EH (cell line): Measurements from ENCODE around the gene DUSP6.
A peak's percentile ranks its signal among the peaks of the same experiment; 100 is the strongest.

ENCODE experiments used
- DNase-seq: peaks from one replicate; pipeline ENCODE4 v3.0.0-alpha.2; 2015; ENCODE audit warnings: low read depth

The DUSP6 gene, protein sequence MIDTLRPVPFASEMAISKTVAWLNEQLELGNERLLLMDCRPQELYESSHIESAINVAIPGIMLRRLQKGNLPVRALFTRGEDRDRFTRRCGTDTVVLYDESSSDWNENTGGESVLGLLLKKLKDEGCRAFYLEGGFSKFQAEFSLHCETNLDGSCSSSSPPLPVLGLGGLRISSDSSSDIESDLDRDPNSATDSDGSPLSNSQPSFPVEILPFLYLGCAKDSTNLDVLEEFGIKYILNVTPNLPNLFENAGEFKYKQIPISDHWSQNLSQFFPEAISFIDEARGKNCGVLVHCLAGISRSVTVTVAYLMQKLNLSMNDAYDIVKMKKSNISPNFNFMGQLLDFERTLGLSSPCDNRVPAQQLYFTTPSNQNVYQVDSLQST

DNA sequence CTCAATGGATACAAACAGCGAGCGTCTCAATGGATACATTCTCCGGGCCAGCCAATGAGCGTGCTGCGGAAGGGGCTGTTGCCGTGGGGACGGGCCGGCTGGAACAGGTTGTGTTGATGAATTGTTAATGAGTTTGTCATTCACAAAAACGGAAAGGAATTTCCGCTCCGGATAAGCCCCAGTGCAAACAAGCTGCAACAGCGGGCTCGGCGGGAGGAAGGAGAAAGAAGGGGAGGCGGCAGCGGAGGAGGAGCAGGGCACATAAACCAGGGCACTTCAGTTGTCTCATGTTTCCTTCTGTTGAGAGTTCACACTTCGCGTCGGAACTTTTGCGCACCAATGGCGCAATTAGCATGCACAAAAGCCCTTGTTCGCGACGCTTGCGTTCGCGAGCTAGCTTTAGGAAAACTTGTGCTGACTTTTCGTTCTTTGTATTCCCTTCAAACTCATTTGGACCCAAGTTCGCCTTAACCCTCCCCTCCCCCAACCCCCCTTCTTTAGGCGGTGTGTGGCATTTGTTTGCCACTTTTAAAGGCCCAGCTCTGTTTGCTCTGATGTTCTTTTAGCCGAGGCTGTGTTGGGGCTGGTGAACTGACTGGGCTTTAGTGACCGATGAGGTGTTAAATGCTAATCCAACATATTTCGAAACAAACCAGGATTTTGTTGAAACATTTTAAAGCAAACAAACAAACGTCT lies at the start of gene DUSP6:
TSS of gene DUSP6 (minus strand) at position 10 of the 696 bp plus-strand sequence. CDS start 462 bp downstream, outside the sequence.
- DNase-seq = peak; percentile 99

DNA sequence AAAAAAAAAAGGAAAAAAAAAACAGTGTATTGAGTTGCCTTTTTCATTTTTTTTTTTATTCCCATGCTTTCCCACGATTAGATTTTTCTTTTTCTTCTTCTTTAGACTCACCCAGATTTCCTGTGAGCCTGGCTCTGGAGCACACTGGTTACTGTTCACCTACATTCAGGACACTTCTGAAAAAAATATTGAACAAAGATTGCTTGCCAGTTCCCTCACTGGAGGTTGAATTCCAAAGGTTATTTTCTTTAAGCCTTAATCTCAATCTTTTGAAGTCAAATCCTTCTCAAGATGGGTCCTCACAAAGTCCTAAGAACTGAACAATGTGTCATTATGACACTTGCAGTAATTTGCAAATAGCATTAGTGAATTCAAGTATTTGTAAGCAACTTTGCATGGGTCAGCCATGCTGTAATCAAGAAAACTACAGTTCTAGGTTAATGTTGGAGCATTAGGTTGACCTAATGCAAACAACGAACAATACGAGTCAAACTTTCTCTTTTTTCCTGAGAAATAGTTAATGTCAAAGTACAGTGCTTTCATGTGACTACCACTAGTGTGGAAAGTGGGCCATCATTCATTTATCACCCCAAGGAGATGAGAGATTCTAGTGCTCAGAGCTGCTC lies 49.2 kb upstream of the DUSP6 start:
- no peak for DNase-seq

DNA sequence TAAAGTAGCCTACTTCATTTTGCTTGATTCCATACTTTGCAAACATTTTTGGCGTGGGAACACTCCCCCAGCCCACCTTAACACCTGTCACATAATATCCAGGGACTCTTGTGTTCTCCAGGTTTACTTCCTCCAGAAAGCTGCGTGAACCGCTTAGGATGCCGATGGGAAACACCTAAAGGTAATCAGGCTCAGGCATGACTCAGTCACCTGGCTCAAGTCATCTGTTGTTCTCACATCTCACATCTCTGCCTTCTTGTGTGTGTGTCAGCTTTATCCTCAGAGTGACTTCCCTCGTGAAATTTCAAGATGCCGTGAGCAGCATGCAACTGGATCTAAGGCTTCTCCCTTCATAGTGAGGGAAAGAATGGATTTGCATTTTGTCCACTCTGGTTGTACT lies 48.1 kb upstream of the DUSP6 start:
- DNase-seq = no peak

DNA sequence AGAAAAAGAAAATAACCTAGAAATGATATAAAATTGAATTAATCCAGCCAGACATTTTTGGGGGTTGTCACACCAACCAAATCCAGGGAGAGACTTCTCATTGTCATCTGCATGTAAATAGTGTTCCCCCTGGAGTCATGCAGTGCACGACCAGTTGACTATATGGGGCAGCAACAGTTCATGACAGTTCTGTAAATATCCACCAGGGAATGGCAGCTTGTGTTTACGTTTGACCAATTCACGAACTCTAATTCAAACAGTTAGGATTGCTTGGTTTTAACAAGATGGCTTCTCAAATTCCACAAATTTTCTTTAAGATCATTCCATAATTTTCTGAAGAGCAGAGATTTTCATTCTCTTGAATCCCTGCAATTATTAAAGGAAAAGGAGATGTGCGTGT lies 43.4 kb upstream of the DUSP6 start:
- no peak for DNase-seq

DNA sequence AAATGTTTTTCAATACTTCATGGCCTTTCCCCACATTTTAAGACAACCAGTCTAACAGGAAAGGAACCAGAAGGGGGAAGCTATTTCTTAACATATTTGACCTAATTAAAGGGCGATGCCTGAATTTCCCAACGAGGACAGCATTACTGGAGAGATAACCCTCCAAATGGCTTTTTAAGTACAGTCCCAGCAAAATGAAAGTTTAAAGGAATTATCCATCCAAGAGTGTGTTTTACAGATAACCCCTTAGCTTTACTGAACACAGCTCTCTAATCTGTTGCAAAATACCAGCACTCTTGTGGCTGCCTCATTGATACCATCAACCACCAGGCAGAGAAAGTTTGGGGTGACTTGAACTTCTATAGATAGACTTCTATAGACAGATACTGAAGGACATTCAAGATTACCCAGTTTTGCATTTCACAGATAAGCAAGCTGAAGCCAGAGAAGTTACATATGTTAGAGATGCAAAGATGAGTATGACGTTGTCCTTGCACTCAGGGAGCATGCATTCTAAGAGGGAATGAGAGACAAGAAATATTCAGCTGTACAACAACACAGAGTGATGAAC lies 41.3 kb upstream of the DUSP6 start:
- no peak for DNase-seq

DNA sequence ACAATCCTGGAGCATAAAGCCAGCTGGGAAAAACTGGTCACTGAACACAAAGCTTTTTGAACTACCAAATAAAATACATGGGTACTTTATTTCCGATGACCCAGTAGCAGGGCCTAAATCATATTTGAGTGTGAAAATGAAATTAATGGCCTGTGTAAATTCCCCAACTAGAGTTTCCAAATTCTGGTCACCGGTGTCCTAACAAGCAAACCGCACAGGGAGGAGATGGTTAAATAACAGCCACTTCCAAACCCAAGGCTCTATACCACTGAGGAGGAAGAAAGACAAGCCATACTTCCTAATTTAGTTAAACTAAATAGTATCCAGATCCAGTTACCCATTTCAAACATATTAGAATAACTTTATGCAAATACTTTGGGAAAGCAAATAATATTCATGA lies 40.1 kb upstream of the DUSP6 start:
- no peak for DNase-seq

DNA sequence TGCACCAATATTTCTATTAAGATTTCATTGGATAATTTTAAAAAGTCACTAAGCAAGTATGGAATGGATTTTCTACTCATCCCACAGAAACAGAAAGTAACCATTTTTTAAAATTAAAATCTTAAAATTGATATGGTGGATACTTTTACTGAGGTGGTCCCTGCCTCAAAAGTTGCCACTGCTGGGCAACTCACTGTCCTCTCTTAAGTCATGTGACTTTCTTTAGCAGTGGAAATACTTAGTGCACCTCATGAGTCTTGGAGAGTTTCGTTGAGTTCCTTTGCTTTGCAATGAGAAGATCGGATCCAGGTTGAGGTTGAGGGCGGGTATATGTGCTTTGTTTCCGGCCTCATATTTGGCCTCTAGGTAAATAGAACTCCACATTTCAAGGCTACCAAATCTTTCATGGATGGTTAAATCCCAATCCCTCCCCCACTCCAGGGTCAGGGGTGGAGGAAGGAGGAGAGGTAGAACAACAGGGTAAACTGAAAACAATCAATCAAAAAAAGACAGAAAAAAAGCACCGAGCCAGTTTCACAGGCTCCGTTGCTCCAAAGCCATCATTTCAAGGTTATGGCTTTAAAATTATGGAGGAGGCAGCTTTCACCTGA lies 39.5 kb upstream of the DUSP6 start:
- no peak for DNase-seq

DNA sequence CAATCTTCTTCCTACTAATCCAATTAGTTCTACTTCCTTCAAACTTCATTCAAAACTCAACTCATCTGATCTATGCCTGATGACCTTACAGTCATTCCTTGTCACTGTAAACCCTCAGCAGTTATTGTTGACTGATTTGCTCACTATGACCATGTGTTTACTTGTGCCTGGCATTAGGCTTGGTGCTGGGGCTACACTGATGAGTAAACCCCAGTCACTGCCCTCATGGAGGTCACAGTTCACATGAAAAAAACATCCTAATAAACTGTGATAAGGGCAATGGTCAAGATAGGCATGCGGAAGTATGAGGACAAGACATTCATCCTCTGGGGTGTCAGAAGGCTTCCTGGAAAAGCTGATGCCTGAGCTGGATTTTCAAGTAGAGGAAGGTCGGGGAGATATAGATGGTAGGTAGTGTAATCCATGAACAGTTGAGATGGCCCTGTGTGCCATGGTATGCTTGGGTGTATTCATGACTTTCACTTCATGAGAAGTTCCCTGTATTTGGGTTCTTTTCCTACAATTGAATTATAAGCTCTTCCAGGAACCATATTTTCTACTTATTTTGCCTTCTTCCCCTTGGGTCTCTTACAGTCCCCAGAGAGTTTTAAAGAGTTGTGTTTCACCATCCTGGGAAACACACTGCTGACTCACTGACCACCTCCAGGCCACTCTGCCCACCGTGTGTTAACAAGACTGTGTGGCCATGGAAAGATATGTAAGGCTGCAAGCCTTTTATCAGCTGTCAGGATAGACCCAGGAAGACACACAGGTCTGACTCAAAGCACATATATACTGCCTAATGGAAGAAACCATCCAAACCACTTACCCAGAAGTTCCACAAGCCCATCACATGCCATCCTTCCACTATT lies 38.7 kb upstream of the DUSP6 start:
- DNase-seq = peak; percentile 77

DNA sequence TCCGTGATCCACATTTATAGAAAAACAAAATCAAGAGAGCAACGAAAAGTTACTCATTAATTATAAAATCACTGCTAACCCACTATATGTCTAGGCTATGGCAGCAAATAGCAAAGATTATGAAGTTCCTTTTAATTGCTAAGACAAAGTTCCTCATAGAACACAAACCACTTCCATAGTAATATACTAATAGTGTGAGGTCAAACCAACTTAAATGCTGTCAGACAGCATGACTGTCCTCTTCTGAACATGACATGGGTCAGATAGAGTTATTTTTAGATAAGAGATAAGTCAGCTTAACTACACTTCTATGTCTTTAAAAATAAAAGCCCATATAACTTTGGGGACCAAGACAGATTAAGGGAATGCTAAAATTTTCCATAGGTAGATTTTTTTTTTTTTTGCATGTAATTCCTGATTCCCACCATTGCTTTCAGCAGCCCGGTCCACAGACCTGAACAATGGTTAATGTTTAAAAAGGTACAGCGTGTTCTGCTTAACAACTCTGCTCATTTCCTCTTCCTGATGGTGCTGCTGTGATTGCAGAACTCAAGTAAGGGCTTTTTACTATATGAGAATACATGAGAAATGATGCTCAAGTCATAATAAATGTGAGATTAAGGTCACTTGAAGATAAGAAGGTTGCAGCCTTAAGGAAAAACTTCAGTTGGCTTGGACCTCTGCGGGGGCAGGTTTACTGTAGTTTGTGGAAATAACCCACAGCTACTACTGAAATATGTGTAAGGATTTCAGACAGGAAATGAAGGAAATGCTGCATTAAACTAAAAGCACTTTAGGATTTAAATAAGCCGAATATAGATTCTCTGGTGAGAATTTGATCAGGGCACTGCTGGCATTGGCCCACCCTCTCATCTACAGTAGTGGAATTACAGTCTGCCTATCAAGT lies 37.7 kb upstream of the DUSP6 start:
- DNase-seq = peak; percentile 39

DNA sequence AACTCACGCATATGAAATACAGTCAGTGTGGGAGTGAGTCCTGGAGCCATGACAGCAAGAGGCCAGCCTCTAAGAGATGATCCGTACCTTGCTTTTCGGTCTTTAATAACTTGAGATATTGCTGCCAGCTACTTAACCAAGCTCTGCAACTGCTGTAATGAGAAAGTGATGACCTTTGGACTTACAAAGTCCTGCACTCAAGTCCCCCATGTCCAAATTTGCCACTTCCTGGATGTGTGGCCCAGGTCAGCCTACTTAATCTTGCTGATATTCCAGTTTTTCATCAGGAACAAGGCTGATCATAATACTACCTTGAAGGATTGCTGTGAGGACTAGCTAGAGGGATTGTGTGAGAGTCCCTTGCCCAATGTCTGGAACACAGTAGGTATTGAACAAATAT lies 33.8 kb upstream of the DUSP6 start:
- DNase-seq = no peak

DNA sequence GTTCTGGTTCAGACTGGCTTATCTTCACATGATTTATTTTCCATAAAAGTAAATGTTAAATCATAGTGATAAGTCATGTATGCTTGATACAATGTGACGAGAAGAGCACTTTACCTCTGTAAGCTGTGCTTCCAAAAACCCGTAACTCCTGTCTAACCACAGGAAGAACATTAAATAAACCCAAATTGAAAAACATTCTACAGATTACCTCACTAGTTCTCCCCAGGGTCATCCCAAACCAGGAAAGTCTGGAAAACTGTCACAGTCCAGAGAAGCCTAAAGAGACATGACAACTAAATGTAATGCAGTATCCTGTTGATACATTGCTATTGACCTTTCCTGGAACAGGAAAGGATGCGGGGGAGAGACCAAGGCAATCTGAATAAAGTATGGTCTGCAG lies 32.5 kb upstream of the DUSP6 start:
- DNase-seq = no peak

DNA sequence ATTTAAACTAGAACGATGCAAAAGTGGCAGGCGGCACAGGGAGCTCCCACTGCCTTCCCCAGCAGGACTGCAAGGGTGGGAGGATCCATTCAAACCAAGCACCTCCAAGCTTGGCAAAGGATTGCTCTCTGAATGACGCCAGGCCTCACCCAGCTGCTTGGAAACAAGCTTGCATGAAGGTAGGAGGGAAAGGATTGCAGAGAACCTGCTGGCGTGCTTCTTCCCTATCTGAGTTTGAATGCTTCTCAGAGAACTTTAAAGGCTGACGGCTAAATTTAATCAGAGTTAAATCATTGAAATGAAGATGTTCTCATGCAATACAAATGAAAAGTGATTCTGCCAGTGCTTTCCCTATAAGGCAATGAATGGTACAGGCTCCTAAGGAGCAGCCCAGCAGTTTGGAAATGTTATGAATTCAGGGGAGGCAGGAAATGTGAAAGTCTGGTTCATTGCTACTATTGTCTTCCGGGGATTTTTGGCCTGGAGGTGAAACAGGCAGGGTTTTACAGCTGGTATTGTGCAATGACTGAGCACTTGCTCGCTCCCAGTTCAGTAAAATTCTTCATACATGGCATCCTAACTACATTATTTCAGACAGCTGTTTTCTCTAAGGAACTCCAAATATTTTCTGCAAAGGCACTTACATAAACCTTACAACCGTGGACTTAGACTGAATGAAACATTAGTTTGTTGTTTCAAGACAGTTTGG lies 31.9 kb upstream of the DUSP6 start:
- DNase-seq = peak; percentile 97

DNA sequence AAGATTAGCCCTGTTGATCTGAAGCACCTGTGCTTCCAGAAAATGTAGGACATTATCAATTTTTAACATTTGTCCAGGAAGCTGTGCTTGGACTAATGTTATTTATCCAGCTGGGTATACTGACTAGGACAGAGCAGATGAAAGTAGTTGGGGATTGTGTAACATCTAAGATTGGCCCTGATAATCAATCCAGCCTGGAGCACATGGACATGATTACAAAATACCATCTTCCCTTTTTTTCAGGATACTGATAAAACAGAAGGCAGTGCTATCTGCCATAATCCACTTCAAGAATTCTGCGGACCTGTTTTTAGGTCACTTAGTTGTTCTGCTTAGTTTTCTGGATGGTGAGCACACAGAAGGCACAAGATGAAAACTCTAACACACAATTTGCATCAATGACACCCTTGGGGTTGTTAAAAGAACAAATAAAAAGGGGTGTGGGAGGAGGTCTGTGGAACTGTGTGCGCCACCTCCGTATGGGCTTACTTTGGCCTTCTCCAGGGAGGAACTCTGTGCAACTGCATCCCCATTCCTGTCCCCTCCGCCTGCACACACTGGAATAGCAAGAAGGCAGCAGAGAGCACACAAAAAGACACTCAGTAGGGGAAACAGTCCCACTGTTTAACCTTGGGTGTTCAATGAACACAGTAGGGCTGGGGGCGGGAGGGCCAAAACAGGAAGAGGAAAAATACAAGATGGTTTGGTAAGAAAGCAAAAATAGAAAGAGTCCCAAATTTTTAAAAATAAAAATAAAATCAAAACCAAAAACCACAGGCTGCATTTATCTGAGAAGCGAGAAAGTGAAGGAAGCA lies 31.1 kb upstream of the DUSP6 start:
- DNase-seq = peak; percentile 51

DNA sequence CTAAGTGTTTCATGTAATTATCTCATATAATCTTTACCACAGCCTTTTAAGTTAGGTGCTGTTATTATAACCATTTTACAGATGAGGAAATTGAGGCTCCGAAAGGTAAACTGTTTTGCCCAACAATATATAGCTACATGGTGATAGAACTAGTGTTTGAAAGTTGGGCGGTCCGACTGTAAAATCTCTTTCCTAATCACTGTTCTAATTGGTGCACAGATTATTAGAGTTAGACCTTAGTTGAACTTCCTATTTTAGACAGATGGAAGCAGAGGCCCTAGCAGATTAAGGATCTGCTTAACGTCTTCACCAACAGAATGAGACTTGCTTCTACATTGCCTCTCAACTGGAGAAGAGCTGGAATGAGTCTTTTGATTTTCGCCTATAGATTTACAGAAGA lies 30.0 kb upstream of the DUSP6 start:
- DNase-seq = no peak

DNA sequence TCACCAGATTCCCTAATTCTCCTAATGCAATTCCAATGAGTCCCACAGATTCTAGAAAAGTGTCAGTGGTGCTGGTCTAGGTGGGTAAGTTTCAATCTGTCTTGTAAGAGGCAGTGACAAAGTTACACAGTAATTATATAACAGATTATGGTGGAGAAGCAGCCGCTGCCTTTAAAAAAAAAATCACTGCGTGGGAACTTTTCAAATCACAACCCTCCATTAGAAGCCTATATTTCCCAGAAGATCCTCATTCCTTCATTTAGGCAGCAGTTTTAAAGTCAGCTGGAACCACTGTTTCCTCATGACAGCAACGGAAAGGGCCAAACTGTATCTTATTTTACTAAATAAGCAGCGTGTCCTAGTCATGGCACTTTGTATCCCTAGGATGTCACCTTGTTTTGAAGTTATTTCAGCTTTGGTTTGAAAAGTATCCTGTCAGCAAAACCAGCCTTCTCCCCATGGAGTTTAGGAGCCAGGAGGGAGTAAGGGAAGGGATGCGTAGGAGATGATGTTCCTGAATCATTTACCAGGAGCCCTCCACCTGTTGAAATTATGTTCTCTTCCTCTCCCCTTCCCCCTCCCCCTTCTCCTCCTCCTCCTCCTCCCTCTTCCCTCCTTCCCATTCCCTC lies 27.7 kb upstream of the DUSP6 start:
- no peak for DNase-seq

DNA sequence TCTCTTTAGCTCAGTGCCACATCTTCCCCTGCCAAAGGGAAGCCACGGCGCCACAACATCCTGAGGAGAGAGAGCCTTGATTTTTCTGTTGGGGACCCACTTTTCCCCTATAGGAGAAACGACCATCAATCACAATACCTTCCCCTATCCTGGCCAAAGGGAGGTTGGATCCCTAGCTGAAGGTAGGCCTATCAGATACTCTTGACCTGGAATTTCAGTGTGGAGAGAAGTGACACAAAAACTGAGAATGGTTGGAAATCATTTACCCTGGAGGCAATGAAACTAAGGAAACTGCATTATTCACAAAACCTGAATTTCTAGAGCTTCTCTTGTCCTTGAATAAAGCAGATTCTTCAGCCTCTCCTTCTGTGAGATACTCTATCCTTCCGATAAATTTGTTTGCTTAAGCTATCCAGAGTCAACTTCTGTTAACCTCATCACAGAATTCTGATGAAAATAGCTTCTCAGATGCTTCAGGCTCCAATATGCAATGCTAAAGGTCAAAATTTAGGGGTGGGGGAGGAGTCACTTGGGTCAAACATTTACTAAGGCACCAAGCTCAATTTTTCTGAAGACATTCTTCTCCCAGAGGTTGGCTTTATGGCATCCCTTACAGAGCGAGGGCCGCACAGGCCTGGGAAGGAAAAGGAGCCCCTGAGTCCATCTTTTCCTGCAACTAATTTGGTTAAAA lies 27.0 kb upstream of the DUSP6 start:
- DNase-seq = no peak

DNA sequence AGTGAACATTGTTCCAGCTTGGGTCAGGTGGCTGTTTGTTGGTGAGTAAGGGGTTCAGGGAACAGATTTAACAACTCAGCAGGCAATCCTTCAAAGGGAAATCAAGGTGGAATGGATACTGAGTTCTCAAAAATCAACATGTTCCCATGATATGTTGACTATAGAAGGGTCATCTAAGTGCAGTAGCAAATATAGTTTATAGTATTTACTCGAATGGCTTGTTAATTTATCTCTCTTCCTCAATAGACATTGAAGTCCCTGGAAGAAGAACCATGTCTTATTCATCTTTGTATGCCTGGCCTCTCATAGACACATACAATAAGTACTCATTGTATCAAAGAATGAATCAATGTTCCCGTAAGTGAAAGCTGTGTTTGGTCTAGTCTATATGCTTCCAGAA lies 24.5 kb upstream of the DUSP6 start:
- DNase-seq = no peak

DNA sequence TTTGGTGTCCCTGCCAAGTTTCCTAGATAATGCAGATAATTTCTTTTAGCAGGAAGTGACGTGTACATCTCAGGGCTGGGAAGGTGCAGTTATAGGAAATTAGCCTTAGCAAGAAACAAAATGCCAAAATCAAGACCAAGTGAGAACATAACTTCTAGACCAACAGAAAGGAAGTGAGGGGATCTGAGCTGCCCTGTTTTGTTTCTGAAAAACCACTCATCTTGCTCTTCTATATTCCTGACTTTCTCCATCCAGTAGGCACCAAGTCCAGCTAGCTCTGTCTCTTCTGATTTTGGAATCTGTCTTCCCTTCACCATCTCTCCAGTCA lies 23.9 kb upstream of the DUSP6 start:
- no peak for DNase-seq
